ENCODE measurements around the gene ASB5.

ASB5 gene

GRCh38 chr4:176193126-176193525 lies 75.9 kb downstream of the ASB5 start:
- TF ChIP-seq CTCF (IDR thresholded peaks at IDR 0.05; ENCODE audit: low read depth, low read length) = no peak
- H3K4me3 ChIP-seq (ENCODE audit: low read depth, low read length) = no peak overlapping the region

- no peak overlapping the region for H3K4me3 ChIP-seq (ENCODE audit: low read depth, low read length)
Measured at GRCh38 chr4:176191974-176192373, 77.0 kb downstream of the ASB5 start.

GRCh38 chr4:176189891-176190795 lies 78.9 kb downstream of the ASB5 start:
- TF ChIP-seq CTCF (IDR thresholded peaks at IDR 0.05; ENCODE audit: low read depth, low read length) = no peak

More at GRCh38 chr4:176191974-176192373, 77.0 kb downstream of the ASB5 start:
- TF ChIP-seq CTCF (IDR thresholded peaks at IDR 0.05; ENCODE audit: low read depth, low read length) = no peak

GRCh38 chr4:176188654-176189053 lies 80.4 kb downstream of the ASB5 start:
- TF ChIP-seq CTCF (IDR thresholded peaks at IDR 0.05; ENCODE audit: low read depth, low read length) = no peak
- no peak overlapping the region for H3K4me3 ChIP-seq (ENCODE audit: low read depth, low read length)

More at GRCh38 chr4:176189891-176190795, 78.9 kb downstream of the ASB5 start:
- no peak overlapping the region for H3K4me3 ChIP-seq (ENCODE audit: low read depth, low read length)

GRCh38 chr4:176187624-176188023 lies 81.4 kb downstream of the ASB5 start:
- TF ChIP-seq CTCF (IDR thresholded peaks at IDR 0.05; ENCODE audit: low read depth, low read length) = no peak
- H3K4me3 ChIP-seq (ENCODE audit: low read depth, low read length) = no peak overlapping the region

GRCh38 chr4:176186671-176187395 lies 82.2 kb downstream of the ASB5 start:
- H3K4me3 ChIP-seq (ENCODE audit: low read depth, low read length) = no peak overlapping the region
- no peak for TF ChIP-seq CTCF (IDR thresholded peaks at IDR 0.05; ENCODE audit: low read depth, low read length)

GRCh38 chr4:176186067-176186466 lies 83.0 kb downstream of the ASB5 start:
- no peak overlapping the region for H3K4me3 ChIP-seq (ENCODE audit: low read depth, low read length)
- TF ChIP-seq CTCF (IDR thresholded peaks at IDR 0.05; ENCODE audit: low read depth, low read length) = no peak

Measured in WI38 (cell line).